HG03575 (cell line): ENCODE measurements around the gene SLC7A5.
"Not testable (repeated sequence)": the region's sequence is repeated elsewhere in the genome, so short reads cannot be mapped to it uniquely, and the experiment has no call there.

Experiments
- ATAC-seq: cut with Tn5 transposase; IDR thresholded peaks from one replicate; pipeline ENCODE4 v1.9.1; 2021; ENCODE audit not compliant: unreplicated experiment, insufficient number of reproducible peaks, low FRiP score; ENCODE audit errors: extremely low read depth

Gene SLC7A5

GRCh38 chr16:87891764-87892163 lies 22.5 kb upstream of the SLC7A5 start:
- no peak for ATAC-seq

GRCh38 chr16:87889762-87890161 lies 20.5 kb upstream of the SLC7A5 start:
- ATAC-seq: not testable (repeated sequence)

- not testable (repeated sequence) for ATAC-seq
Observed at GRCh38 chr16:87888346-87888745, 19.0 kb upstream of the SLC7A5 start.

- ATAC-seq: not testable (repeated sequence)
Observed at GRCh38 chr16:87887931-87888330, 18.6 kb upstream of the SLC7A5 start.

- not testable (repeated sequence) for ATAC-seq
Observed at GRCh38 chr16:87885371-87885967, 16.2 kb upstream of the SLC7A5 start.

GRCh38 chr16:87882436-87883019 lies 13.2 kb upstream of the SLC7A5 start:
- ATAC-seq: no peak

- no peak for ATAC-seq
Observed at GRCh38 chr16:87881324-87882200, 12.3 kb upstream of the SLC7A5 start.

- no peak for ATAC-seq
Observed at GRCh38 chr16:87880117-87880696, 10.9 kb upstream of the SLC7A5 start.

- not testable (repeated sequence) for ATAC-seq
Observed at GRCh38 chr16:87879411-87880013, 10.2 kb upstream of the SLC7A5 start.

- ATAC-seq: no peak
Observed at GRCh38 chr16:87878704-87879103, 9.4 kb upstream of the SLC7A5 start.

- ATAC-seq: no peak
Observed at GRCh38 chr16:87877942-87878507, 8.7 kb upstream of the SLC7A5 start.

- ATAC-seq: no peak
Observed at GRCh38 chr16:87874639-87875427, 5.5 kb upstream of the SLC7A5 start.

- ATAC-seq: not testable (repeated sequence)
Observed at GRCh38 chr16:87870418-87871291, 1.3 kb upstream of the SLC7A5 start.

- ATAC-seq: not testable (repeated sequence)
Observed at GRCh38 chr16:87869879-87870417, 641 bp upstream of the SLC7A5 start.

GRCh38 chr16:87868254-87869029 lies 865 bp downstream of the SLC7A5 start:
- not testable (repeated sequence) for ATAC-seq

GRCh38 chr16:87865902-87866555 lies 3.3 kb downstream of the SLC7A5 start:
- ATAC-seq: not testable (repeated sequence)
